T47D (cell line): Measurements from ENCODE around the gene CTDNEP1.

Source experiments
- DNase-seq, 2 experiments: peaks; one replicate each; pipeline versions ENCODE4 v3.0.0 to v3.0.0-alpha.2; 2011 to 2012; ENCODE audit warnings: low read depth in 1 of 2, low spot score in 1 of 2
- JUND ChIP-seq: IDR thresholded peaks from 2 replicates; pipeline ENCODE4 v1.6.1; 2012; ENCODE audit warnings: low read depth
- in situ Hi-C: cut with HindIII; loops from 2 replicates; pipeline ENCODE4 v1.10.0; 2016; ENCODE audit warnings: low sequenced_read_pairs, low pct_unique_long_range_greater_than_20kb

The CTDNEP1 gene

GRCh38 chr17:7285679-7286078 is 34.1 kb upstream of the CTDNEP1 start:
- in situ Hi-C loops, result no loop called here
- TF ChIP-seq JUND, result no peak
- no peak for DNase-seq

DNA sequence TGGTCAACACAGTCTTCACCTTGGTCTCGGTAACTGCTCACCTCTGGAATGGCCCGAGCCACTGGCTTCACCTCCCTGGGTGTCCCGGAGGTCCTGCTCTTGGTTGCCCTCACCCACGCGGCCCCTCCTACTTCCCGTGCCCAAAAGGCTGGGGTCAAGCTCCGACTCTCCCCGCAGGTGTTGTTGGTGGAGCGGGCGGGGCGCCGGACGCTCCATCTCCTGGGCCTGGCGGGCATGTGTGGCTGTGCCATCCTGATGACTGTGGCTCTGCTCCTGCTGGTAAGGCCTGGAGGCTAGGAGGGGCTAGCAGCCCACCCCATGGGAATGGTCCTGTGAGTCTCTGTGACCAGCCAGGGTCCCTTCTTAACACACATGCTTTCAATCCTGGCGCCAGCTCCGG is 33.4 kb upstream of the CTDNEP1 start:
- no peak for DNase-seq
- no peak for TF ChIP-seq JUND
- in situ Hi-C loops, result no loop called here

DNA sequence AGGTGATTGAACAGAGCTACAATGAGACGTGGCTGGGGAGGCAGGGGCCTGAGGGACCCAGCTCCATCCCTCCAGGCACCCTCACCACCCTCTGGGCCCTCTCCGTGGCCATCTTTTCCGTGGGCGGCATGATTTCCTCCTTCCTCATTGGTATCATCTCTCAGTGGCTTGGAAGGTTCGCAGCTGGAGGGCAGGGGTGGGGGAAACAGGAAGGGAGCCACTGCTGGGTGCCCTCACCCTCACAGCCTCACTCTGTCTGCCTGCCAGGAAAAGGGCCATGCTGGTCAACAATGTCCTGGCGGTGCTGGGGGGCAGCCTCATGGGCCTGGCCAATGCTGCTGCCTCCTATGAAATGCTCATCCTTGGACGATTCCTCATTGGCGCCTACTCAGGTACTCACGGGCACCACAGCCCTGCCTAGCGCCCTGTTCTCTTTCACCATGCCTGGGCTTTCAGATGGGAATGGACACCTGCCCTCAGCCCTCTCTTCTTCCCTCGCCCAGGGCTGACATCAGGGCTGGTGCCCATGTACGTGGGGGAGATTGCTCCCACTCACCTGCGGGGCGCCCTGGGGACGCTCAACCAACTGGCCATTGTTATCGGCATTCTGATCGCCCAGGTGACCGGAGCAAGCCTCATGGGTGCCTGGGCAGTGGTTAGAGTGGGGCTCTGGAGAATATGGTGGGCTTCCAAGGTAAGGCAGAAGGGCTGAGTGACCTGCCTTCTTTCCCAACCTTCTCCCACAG is 32.1 kb upstream of the CTDNEP1 start:
- DNase-seq, result no peak
- in situ Hi-C loops, result no loop called here
- no peak for TF ChIP-seq JUND

GRCh38 chr17:7282752-7283321 is 31.3 kb upstream of the CTDNEP1 start:
- TF ChIP-seq JUND, result no peak
- in situ Hi-C loops, result no loop called here
- no peak for DNase-seq

DNA sequence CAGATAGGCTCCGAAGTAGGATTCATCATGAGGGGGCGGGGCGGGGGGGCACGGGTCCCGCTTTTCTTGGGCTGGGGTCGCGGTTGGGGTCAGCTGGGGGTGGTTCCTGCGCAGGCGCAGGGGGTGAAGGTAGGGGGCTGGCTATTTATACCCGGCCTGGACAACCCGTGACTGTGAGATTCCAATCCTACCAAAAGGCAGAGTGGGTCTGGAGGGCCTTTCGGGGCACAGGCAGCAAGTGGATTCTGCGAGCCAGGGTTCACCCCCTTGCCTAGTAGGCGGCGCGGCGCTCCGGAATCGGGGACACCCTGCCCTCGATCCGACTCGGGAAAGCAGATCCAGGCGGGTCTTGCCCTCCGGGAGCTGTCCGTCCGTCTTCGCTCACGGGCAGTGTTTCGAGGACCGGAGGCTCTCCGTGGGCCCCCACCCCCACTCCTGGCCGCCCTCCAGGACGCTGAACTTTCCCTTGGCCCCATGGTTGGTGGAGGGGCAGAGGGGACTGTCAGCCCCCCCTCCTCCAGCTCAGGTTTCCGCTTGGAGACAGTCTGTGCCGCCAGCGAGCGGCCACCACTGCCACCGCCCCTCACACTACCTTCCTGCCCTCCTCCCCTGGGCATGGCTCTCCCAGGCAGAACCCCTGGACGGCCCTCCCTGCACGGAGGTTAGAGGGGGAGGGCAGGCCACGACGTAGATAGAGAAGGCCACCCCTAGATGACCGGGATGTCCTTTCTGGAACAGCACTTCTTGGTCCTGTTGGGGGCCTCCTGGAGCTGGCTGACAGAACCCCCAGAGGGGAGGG is 30.6 kb upstream of the CTDNEP1 start:
- in situ Hi-C loops, result no loop called here
- no peak for TF ChIP-seq JUND
- no peak for DNase-seq

- TF ChIP-seq JUND, result no peak
- in situ Hi-C loops, result no loop called here
- DNase-seq, result peak; percentile 92 to 96
Measured at GRCh38 chr17:7281074-7281952, 29.8 kb upstream of the CTDNEP1 start, which contains the start of gene SLC2A4. Gene SLC2A4 (plus strand): TSS chr17:7281718. CDS start chr17:7281935, 217 bp downstream.

DNA sequence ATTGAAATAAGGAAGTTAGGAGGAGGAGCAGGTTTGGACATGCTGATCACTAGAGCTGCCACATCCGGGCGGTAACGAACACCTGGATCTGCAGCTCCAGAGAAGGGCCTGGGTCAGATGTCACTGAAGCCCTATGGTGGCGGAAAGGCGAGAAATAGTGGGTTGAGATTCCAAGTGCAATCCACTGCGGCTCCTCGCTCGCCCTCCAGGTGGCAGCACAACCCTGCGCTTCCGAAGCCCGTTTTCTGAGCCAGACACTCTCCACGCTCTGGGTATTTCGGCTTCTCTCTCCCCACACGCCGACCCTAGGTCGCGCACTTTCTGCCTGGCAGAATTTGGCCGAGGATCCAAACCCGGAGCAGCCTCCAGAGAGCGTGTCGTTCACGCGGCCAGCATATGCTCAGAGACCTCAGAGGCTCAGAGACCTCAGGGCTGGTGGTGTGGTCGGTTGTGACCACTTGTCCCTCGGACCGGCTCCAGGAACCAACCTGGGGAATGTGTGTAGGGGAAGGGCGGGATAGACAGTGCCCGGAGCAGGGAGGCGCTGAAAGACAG is 29.1 kb upstream of the CTDNEP1 start:
- DNase-seq, result peak; percentile 71 to 84
- in situ Hi-C loops, result no loop called here
- no peak for TF ChIP-seq JUND

DNA sequence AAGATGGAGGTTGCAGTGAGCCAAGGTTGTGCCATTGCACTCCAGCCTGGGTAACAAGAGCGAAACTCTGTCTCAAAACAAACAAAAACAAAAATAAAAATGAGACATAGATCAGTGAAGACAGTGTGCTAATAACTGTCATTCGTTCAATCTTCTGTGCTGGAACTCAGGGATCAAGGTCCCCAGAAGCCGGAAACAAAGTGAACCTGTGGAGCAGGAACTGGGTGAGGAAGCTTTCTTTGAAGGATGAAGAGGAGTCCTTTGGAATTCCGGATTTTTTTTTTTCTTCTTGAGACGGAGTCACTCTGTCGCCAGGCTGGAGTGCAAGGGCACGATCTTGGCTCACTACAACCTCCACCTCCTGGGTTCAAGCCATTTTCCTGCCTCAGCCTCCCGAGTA is 27.9 kb upstream of the CTDNEP1 start:
- no peak for DNase-seq
- in situ Hi-C loops, result no loop called here
- no peak for TF ChIP-seq JUND

- in situ Hi-C loops, result no loop called here
- DNase-seq, result no peak
- no peak for TF ChIP-seq JUND
Measured at GRCh38 chr17:7266784-7267183, 15.2 kb upstream of the CTDNEP1 start.

DNA sequence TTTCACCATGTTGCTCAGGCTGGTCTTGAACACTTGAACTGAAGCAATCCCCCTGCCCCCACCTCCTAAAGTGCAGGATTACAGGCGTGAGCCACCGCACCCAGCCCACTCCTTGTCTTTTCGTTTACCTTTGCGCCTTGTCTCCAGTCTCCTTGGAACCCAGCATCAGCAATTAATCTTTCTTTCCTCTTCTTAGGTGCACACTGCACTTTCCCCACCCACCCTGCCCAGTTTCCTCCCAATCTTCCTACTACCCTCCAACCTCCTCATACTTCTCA is 12.2 kb upstream of the CTDNEP1 start:
- in situ Hi-C loops, result no loop called here
- no peak for DNase-seq
- no peak for TF ChIP-seq JUND

DNA sequence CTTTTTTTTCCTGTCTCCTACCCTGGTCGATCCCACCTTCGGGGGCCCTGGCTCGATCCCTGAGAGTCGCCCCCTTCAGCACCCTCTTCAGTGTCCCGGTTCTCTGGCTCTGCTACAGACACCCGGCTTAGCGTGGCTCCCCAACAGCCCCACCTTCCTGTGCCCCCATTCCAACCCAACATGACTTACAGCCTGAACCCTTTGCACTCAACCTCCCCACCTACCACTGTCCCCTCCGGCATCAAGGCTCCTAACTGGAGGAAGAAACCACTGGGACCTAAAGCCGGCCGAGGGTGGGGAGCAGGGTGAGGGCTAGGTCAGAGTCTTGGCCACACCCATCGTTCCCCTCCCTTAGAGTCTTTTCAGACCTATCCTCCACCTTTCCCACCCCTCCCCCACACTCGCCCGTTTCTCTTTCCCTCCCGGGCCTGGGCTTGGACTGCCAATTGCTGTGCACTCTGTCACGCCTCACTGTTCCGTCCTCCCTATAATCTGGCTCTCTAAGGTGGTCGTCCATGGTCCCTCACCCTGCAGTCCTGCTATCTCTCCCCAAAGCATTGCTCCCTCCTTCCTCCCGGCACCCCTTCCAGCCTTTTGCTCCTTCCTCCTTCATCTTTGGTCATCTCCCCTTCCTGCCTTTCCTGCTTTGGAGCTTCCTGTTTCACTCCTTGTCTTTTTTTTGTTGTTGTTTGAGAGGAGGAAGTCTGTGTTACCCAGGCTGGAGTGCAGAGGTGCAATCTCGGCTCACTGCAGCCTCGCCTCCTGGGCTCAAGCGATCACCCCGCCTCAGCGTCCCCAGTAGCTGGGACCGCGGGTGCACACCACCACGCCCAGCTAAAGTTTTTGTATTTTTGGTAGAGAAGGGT is 11.6 kb upstream of the CTDNEP1 start:
- no peak for TF ChIP-seq JUND
- peak; percentile 39 to 89 for DNase-seq
- in situ Hi-C loops, result no loop called here
